K562 (cell line): ENCODE measurements around the gene TTK. TPM values are rescaled to one million over a fixed set of nuclear protein-coding genes. Genes with fewer than 3 reads are reported as not detected.

Source experiments
- ASH1L ChIP-seq: fragments of 450-650 bp; IDR thresholded peaks from 2 replicates; pipeline ENCODE4 v1.6.1; 2018; ENCODE audit warnings: borderline replicate concordance, mild to moderate bottlenecking, low read depth; ENCODE audit not compliant: partially characterized antibody
- FOXK1 ChIP-seq: sonication (generic); formaldehyde crosslinking; IDR thresholded peaks from 2 replicates; pipeline ENCODE4 v1.8.0; 2022; ENCODE audit warnings: missing genetic modification reagents, mild to moderate bottlenecking, borderline replicate concordance
- JUND ChIP-seq, 2 experiments: IDR thresholded peaks; 2 replicates in 1 of 2; 3 replicates in 1 of 2; pipeline ENCODE4 v1.6.1; 2011; ENCODE audit warnings: borderline replicate concordance in 2 of 2, low read depth in 2 of 2, low read length in 2 of 2, improper control_type of control experiment in 1 of 2, missing biosample characterization in 1 of 2, missing genetic modification characterization in 1 of 2, missing genetic modification reagents in 1 of 2
- MBD2 ChIP-seq: sonication (generic); IDR thresholded peaks from 2 replicates; pipeline ENCODE4 v1.6.1; 2016; ENCODE audit warnings: low read depth, borderline replicate concordance
- MIER1 ChIP-seq: fragments of 450-650 bp; IDR thresholded peaks from 2 replicates; pipeline ENCODE4 v1.6.1; 2016; ENCODE audit warnings: antibody characterized with exemption, mild to moderate bottlenecking, low read depth
- NBN ChIP-seq: fragments of 450-650 bp; IDR thresholded peaks from 2 replicates; pipeline ENCODE4 v1.6.1; 2016; ENCODE audit warnings: low read depth, mild to moderate bottlenecking
- NR2C1 ChIP-seq, 2 experiments: fragments of 450-650 bp; IDR thresholded peaks; 2 replicates each; pipeline ENCODE4 v1.6.1; 2017; ENCODE audit warnings: mild to moderate bottlenecking in 2 of 2, antibody characterized with exemption in 1 of 2, inconsistent platforms in 1 of 2, missing compliant biosample characterization in 1 of 2, missing genetic modification characterization in 1 of 2
- POLR2A ChIP-seq: fragments of 450-650 bp; conservative IDR thresholded peaks from 2 replicates; pipeline ENCODE4 v1.6.1; 2016
- RBBP5 ChIP-seq: fragments of 200-600 bp; sonication (generic); IDR thresholded peaks from 2 replicates; pipeline ENCODE4 v1.6.1; 2012; ENCODE audit warnings: borderline replicate concordance, mild to moderate bottlenecking, low read length, control low read depth, inconsistent platforms; ENCODE audit not compliant: insufficient read depth, poor library complexity, severe bottlenecking
- RFX7 ChIP-seq: fragments of 250-450 bp; sonication (Bioruptor Pico); IDR thresholded peaks from 2 replicates; pipeline ENCODE4 v1.5.1; 2021; ENCODE audit warnings: mild to moderate bottlenecking
- SMARCA4 ChIP-seq: fragments of 450-650 bp; IDR thresholded peaks from 2 replicates; pipeline ENCODE4 v1.6.1; 2016
- SMARCB1 ChIP-seq: IDR thresholded peaks from 2 replicates; pipeline ENCODE4 v1.6.1; 2011; ENCODE audit warnings: improper control_type of control experiment, low read depth; ENCODE audit not compliant: insufficient read length
- polyA plus RNA-seq, 8 experiments: library from polyadenylated mRNA; depleted of rRNA in 4 of 8; stranded (reverse) in 5 of 8; unstranded in 3 of 8; fragments of >200 nt; fragmentation: Nextera tagmentation in 2 of 8; fragmentation: Illumina TruSeq in 1 of 8; extraction: Ambion mirVana in 2 of 8; extraction: Trizol in 1 of 8; gene quantifications; 2 replicates each; pipeline versions ENCODE4 v1.2.1 to v1.2.3, GENCODE V29; 2011 to 2014; ENCODE audit warnings: inconsistent platforms in 1 of 8, missing spikeins in 1 of 8
- total RNA-seq, 7 experiments: library from RNA; depleted of rRNA in 6 of 7; stranded (reverse); fragments of >200 nt in 6 of 7; fragmentation: Illumina TruSeq in 2 of 7; extraction: Trizol in 2 of 7; gene quantifications; 2 replicates each; pipeline versions ENCODE4 v1.2.1 to v1.2.3, GENCODE V29; 2011 to 2021; ENCODE audit warnings: low replicate concordance in 1 of 7
- TF ChIP-seq, protein P1 (sequence below), 2 experiments: fragments of 450-650 bp in 1 of 2; sonication (generic) in 1 of 2; formaldehyde crosslinking in 1 of 2; IDR thresholded peaks; 2 replicates each; pipeline versions ENCODE4 v1.7.1 to v1.9.0; 2016 to 2022; ENCODE audit warnings: inconsistent platforms in 1 of 2, mild to moderate bottlenecking in 1 of 2, missing genetic modification reagents in 1 of 2
- TF ChIP-seq, protein P2 (sequence below): fragments of 450-650 bp; IDR thresholded peaks from 2 replicates; pipeline ENCODE4 v1.7.1; 2018; ENCODE audit warnings: mild to moderate bottlenecking, low read depth; ENCODE audit not compliant: partially characterized antibody

TTK gene
- total and polyA plus RNA-seq, 9 of the 15 experiments (the other 6 are each of a cell fraction or from before 2014, with no cell fraction given) = 32.7 to 58.9 (median 52.8) TPM

DNA sequence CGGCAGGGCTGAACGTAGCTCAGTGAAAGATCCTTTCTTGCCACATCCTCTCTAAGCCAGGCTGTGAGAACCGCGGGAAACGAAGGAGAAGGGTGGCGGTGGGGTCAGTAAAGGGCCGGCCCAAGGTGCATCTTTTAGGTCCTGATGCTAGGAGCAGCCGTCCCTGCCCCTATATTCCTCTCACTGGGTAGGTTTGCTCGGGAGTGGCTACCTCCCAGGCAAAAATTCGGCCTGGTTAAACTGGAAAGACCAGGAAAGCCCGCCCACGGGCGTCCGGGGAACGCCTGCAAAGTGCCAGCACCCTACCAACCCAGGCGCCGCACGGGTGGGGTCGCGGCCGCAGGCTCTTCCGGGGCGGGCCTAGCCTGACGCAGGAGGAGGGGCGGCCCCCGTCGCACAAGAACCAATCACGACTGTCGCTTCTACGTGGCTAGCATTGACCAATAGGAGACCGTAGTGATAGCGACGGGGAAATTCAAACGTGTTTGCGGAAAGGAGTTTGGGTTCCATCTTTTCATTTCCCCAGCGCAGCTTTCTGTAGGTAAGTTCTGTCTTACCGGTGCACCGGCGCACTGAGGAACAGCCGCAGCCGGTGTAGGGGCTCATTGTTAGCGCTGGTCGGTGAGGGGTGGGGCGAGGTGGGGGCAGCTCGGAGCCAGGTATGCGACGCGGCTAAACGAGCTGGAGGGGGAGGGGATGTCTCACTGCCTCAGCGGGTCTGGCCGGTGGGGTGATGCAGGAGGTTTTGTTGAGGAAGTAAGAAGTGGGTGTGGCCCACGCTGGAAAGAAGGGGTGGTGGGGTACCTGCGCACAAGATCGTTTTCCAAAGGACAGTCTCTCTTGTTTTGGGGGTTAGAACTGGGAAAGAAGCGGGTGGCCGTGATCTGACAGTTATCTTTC lies at the start of gene TTK (continued):
- TF ChIP-seq, protein P1, sequence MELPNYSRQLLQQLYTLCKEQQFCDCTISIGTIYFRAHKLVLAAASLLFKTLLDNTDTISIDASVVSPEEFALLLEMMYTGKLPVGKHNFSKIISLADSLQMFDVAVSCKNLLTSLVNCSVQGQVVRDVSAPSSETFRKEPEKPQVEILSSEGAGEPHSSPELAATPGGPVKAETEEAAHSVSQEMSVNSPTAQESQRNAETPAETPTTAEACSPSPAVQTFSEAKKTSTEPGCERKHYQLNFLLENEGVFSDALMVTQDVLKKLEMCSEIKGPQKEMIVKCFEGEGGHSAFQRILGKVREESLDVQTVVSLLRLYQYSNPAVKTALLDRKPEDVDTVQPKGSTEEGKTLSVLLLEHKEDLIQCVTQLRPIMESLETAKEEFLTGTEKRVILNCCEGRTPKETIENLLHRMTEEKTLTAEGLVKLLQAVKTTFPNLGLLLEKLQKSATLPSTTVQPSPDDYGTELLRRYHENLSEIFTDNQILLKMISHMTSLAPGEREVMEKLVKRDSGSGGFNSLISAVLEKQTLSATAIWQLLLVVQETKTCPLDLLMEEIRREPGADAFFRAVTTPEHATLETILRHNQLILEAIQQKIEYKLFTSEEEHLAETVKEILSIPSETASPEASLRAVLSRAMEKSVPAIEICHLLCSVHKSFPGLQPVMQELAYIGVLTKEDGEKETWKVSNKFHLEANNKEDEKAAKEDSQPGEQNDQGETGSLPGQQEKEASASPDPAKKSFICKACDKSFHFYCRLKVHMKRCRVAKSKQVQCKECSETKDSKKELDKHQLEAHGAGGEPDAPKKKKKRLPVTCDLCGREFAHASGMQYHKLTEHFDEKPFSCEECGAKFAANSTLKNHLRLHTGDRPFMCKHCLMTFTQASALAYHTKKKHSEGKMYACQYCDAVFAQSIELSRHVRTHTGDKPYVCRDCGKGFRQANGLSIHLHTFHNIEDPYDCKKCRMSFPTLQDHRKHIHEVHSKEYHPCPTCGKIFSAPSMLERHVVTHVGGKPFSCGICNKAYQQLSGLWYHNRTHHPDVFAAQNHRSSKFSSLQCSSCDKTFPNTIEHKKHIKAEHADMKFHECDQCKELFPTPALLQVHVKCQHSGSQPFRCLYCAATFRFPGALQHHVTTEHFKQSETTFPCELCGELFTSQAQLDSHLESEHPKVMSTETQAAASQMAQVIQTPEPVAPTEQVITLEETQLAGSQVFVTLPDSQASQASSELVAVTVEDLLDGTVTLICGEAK (IDR thresholded peaks at IDR 0.05) = peak; percentile 61; the same call in 1 of the 2 replicates
- TF ChIP-seq, protein P1 (CRISPR knock-in tag; IDR thresholded peaks at IDR 0.05) = no peak
- TF ChIP-seq, protein P2, sequence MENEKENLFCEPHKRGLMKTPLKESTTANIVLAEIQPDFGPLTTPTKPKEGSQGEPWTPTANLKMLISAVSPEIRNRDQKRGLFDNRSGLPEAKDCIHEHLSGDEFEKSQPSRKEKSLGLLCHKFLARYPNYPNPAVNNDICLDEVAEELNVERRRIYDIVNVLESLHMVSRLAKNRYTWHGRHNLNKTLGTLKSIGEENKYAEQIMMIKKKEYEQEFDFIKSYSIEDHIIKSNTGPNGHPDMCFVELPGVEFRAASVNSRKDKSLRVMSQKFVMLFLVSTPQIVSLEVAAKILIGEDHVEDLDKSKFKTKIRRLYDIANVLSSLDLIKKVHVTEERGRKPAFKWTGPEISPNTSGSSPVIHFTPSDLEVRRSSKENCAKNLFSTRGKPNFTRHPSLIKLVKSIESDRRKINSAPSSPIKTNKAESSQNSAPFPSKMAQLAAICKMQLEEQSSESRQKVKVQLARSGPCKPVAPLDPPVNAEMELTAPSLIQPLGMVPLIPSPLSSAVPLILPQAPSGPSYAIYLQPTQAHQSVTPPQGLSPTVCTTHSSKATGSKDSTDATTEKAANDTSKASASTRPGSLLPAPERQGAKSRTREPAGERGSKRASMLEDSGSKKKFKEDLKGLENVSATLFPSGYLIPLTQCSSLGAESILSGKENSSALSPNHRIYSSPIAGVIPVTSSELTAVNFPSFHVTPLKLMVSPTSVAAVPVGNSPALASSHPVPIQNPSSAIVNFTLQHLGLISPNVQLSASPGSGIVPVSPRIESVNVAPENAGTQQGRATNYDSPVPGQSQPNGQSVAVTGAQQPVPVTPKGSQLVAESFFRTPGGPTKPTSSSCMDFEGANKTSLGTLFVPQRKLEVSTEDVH = no peak
- TF ChIP-seq RFX7 (CRISPR knock-in tag) = no peak
- TF ChIP-seq ASH1L = peak; percentile 47
- TF ChIP-seq NBN = peak; percentile 75; the same call in 1 of the 2 replicates
- no peak for TF ChIP-seq MIER1
- peak; percentile 1; the same call in 1 of the 2 replicates for TF ChIP-seq JUND (IDR thresholded peaks at IDR 0.05; ENCODE audit: borderline replicate concordance, low read depth, low read length)
- TF ChIP-seq JUND (tag; IDR thresholded peaks at IDR 0.05; ENCODE audit: borderline replicate concordance, low read depth, low read length) = no peak
- TF ChIP-seq SMARCB1 = no peak
- TF ChIP-seq NR2C1 (IDR thresholded peaks at IDR 0.05) = peak; percentile 47; the same call in 1 of the 2 replicates
- TF ChIP-seq NR2C1 (tag; IDR thresholded peaks at IDR 0.05) = no peak
- TF ChIP-seq SMARCA4 = no peak
- TF ChIP-seq MBD2 = peak; percentile 77
- TF ChIP-seq FOXK1 (CRISPR knock-in tag) = 0 out of 2 replicates have a peak, but pooled peaks have one; percentile 33
- TF ChIP-seq POLR2A = peak; percentile 86
- TF ChIP-seq RBBP5 = peak; percentile 62
